COLO829 (cell line): Measurements from ENCODE around the gene VWA3B.

Source experiments
- DNase-seq: peaks from one replicate; pipeline ENCODE4 v3.0.0; 2012; ENCODE audit warnings: low spot score

The VWA3B gene

GRCh38 chr2:98177286-98177685 lies 90.3 kb downstream of the VWA3B start:
- DNase-seq: no peak

- DNase-seq: no peak
Measured at GRCh38 chr2:98177986-98178385, 91.0 kb downstream of the VWA3B start.

DNA sequence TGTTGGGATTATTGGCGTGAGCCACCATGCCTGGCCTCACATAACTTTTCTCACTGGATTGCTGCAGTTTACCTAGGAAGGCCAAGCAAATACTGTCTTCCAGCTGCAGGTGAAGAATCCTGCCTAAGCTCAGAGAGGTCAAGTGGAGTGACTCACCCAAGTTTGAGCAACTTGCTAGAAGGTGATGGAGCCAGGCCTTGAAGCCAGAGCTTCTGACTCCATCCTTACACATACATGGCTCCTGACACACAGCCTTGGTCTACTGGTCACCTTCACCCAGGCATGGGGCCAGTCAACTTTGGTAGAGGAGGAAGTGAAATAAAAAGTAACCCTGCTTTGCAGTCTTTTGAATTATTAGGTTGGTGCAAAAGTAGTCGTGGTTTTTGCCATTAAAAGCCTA lies 93.5 kb downstream of the VWA3B start:
- DNase-seq: no peak

GRCh38 chr2:98181346-98181745 lies 94.4 kb downstream of the VWA3B start:
- DNase-seq: no peak

- no peak for DNase-seq
Measured at GRCh38 chr2:98185801-98186200, 98.8 kb downstream of the VWA3B start.

DNA sequence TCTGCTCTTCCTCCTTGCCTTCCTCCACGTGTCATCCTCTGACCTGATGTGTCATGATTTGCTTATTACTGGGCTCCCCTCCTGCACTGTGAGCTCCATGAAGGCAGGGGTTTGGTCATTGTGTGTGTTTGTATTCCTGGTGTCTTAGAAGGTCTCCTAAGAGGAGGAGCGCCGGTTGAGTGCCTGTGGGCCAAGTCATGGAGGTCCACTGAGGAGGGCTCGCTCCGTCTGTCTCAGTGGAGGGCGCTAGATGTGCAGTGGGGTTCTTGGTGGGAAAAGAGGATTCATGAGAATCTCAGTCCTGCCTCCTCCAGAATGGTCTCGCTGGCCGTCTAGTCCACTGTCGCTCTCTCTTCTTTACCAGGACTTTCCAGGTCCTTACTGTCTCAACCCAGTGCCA lies 100.2 kb downstream of the VWA3B start:
- DNase-seq: no peak

GRCh38 chr2:98188351-98189046 lies 101.5 kb downstream of the VWA3B start:
- DNase-seq: no peak

DNA sequence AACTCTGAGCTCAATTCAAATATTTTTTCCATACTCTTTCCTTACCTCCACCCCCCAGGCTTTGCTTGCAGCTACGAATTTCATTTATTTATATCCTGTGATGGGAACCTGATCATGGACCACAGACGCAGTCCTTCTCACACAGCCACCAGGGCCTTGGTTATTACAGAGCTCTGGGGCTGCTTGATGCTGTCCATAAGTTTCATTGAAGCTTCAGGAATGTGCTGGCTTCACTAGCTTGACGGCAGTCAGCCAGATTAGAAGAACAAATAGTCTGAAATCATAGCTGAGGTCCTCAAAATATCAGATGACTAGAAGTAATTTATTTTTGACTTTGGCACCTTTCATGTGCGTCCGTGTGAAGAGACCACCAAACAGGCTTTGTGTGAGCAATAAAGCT lies 104.9 kb downstream of the VWA3B start:
- DNase-seq: no peak

DNA sequence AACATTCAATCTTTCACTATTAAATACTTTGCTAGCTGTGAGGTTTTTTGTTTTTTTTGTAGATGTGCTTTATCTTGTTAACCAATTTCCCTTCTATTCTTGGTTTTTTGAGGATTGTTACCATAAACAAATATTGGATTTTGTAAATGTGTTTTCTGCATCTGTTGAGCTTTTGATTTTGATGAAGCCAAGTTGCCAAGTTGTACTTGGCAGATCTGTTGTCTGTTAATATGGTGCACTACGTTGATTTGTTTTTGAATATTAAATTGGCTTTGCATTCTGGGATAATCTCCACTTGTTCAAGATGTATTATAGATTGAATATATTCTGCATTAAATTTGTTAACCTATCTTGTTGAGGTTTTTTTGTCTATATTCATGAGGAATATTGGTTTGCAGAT lies 114.6 kb downstream of the VWA3B start:
- DNase-seq: no peak

- DNase-seq: no peak
Measured at GRCh38 chr2:98205889-98206288, 118.9 kb downstream of the VWA3B start.

DNA sequence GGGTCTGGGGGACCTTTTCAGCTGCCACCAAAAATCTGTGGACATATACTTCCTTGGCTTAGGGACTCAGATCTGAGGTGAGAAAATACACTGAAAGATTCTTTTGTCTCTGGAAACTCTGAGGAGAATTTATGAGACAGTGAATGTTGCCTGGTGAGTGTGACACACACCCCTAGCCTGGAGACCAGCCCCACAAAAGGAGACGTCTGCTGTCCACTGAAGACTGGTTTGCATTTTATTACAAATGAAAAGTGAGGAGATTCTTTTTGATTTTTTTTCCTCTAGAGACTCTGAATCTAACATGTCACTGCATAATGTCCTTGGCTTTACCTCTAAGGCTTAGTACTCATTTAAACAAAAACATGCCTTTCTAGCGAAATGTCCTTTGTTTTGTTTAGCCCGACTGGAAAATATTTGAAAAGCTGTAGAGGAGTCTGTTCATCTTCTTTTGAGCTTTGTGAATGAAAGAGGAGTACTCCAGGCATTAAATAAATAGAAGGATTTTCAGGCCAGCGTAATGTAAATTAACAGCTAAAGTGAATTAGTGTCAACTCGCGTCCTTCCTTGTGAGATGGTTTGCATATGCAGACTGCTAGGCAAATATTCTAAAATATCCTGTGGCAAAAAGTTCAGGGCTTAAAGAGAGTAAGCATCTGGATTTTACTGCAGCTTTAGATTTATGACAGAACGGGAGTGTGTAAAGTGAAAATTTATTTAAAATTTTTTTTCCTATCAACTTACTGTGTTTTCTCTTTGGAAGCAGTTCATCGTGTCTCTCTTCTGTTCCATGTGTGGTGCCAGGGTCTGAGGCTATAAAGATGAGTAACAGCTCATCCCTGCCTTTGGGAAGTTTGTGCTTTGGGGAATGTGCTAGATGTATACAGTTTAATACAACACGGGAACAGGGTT lies 125.4 kb downstream of the VWA3B start:
- no peak for DNase-seq

DNA sequence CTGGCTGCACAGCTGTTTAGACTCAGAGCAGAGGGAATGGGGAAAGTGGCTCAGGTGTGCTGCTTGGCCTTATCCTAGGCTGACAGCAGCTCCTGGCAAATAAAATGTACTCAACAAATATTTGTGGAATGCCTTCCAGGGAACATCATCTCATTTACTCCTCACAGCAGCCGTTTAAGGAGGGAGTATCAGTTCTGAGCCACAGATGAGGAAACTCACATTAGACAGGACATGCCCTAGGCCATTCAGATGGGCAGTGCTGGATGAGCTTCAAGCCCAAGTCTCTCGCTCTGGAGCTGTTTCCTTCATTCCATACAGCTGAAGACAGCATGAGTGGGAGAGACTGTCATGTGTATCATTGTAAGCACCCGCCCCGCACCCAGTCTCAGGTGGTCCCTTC lies 129.6 kb downstream of the VWA3B start:
- DNase-seq: no peak

- no peak for DNase-seq
Measured at GRCh38 chr2:98219152-98219551, 132.2 kb downstream of the VWA3B start.

DNA sequence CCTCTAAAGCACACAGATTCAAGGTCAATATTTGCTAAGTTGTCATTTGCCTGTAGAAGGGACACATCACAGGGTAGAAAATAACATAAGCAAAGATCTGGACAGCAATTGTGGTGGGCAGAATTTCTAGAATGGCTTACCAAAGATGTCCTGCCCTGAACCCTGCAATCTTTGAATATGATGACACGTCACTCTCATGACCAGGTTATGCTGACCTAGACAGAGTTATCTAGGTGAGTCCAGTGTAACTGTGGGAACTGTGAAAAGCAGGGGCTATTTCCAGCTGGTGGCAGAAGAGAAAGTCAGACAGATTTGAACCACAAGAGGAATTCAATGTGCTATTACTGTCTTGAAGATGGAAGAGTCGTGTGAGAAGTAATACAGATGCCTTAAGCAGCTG lies 147.0 kb downstream of the VWA3B start:
- DNase-seq: no peak

DNA sequence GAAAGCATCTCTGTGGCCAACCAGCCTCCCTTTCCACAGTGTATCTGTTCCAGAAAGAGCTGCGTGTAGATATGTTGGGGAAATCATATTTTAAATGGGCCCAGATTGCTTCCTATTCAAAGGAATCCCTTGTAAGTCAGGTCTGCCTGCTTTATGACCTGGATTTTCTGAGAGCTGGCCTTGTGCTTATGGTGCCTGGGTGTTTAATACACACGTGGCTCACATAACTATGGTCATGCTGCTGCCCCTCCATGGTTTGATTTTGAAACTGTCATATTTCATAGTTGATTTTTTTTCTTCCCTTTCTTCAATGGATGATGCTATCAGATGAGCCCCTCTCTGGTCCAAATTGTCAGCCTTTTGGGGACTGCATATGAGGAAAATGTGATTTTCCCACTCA lies 147.8 kb downstream of the VWA3B start:
- DNase-seq: no peak

DNA sequence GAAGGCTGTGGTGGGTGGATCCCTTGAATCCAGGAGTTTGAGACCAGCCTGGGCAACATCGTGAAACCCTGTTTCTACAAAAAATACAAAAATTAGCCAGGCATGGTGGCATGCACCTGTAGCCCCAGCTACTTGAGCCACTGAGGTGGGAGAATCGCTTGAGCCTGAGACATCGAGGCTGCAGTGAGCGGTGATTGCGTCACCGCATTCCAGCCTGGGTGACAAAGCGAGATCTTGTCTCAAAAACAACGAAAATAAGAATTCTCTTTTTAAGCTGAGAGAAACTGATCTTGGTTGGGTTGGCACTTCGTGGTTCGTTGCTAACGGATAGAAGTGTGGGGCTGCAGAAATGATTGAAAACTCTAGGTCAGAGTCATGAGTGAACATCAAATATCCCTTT lies 150.0 kb downstream of the VWA3B start:
- DNase-seq: no peak

DNA sequence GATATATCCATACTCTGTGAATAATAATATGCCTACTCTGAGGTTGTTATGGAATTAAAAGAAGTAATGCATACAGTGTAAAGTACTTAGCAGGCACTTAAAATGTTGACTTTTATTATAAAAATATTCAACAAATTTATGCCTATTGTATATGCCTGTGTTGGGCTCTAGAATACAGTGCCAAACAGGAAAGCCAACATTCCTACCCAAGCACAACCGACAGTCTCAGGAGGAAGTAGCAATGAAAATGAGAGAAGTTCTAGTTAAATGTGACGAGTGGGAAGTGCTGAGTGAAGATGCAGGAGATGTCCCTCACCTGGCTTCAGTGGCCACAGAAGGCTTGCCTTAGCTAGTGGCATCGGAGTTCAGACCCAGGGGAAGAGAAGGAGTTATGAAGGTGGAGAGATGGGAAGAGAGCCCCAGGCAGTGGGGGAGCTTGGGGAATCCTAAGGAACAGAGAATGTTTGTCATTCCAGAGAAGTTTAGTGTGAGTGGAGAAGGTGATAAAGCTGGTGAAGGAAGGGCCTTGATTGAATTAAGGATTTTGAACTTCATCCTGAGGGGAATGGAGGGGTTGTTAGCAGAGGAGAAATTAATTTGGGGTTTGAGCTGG lies 153.9 kb downstream of the VWA3B start:
- DNase-seq: no peak

DNA sequence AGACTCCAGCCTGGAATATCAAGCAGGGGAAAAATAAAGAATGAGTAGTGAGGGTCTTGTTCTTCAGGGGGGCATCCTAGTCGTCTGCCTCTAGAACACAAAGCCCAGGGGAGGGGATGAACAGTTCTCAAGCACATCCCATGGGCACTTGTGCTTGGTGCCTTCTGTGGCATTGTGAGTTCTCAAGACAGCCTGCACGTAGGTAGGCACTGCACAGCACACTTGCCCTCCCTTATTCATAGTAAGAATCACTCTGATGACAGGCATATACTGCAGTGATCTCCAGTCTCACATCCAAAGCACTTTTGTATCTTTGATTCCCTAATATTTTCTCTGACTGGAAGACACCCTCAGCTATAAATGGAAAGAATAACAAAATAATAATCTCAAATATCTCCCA lies 154.6 kb downstream of the VWA3B start:
- DNase-seq: no peak

GRCh38 chr2:98242003-98242402 lies 155.0 kb downstream of the VWA3B start:
- DNase-seq: no peak

GRCh38 chr2:98245491-98245890 lies 158.5 kb downstream of the VWA3B start:
- DNase-seq: no peak

DNA sequence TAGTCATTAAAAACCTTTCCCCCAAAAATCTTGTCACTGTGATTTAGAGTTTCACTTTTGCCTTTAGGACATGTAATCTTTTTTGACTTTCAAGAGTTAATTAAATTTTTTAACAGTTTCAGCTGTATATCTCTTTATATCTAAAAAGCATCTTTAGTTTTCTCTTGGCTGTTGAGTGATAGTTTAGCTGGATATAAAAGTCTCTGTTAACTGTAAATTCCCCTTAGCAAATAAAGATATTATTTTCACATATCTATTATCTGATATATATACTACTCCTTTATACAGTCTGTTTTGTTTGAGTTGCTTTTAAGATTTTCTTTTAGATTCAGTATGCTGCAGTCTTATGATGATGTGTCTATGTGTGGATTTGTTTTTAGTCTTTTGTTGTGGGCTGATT lies 160.4 kb downstream of the VWA3B start:
- no peak for DNase-seq

- no peak for DNase-seq
Measured at GRCh38 chr2:98252038-98252773, 165.2 kb downstream of the VWA3B start.
